Activated T-cell treated with anti-CD3 and anti-CD28 coated beads for 4 hours (primary cell): Measurements from ENCODE around the gene MELK.

ENCODE experiments used
- DNase-seq: peaks from one replicate; pipeline ENCODE4 v3.0.0-alpha.2; 2020

Gene MELK

GRCh38 chr9:36584620-36585460 is 12.1 kb downstream of the MELK start:
- no peak for DNase-seq

- DNase-seq: no peak
Measured at GRCh38 chr9:36590231-36590630, 17.5 kb downstream of the MELK start.

- DNase-seq: no peak
Measured at GRCh38 chr9:36592801-36593583, 20.3 kb downstream of the MELK start.

- DNase-seq: no peak
Measured at GRCh38 chr9:36594213-36594612, 21.5 kb downstream of the MELK start.

GRCh38 chr9:36597412-36598178 is 24.9 kb downstream of the MELK start:
- no peak for DNase-seq

GRCh38 chr9:36598273-36598672 is 25.6 kb downstream of the MELK start:
- no peak for DNase-seq

- no peak for DNase-seq
Measured at GRCh38 chr9:36603006-36603405, 30.3 kb downstream of the MELK start.

- no peak for DNase-seq
Measured at GRCh38 chr9:36609306-36609705, 36.6 kb downstream of the MELK start.

- no peak for DNase-seq
Measured at GRCh38 chr9:36622121-36622520, 49.4 kb downstream of the MELK start.

GRCh38 chr9:36623280-36623679 is 50.6 kb downstream of the MELK start:
- no peak for DNase-seq

GRCh38 chr9:36625006-36625615 is 52.4 kb downstream of the MELK start:
- DNase-seq: no peak

GRCh38 chr9:36632892-36633291 is 60.2 kb downstream of the MELK start:
- DNase-seq: no peak

GRCh38 chr9:36637491-36638270 is 65.0 kb downstream of the MELK start:
- DNase-seq: no peak

GRCh38 chr9:36640771-36641381 is 68.2 kb downstream of the MELK start:
- no peak for DNase-seq

GRCh38 chr9:36642817-36643216 is 70.1 kb downstream of the MELK start:
- DNase-seq: no peak

- no peak for DNase-seq
Measured at GRCh38 chr9:36656842-36657241, 84.1 kb downstream of the MELK start.

- DNase-seq: no peak
Measured at GRCh38 chr9:36659500-36659899, 86.8 kb downstream of the MELK start.

GRCh38 chr9:36664806-36665205 is 92.1 kb downstream of the MELK start:
- DNase-seq: no peak

- no peak for DNase-seq
Measured at GRCh38 chr9:36665387-36665786, 92.7 kb downstream of the MELK start.

GRCh38 chr9:36665921-36666431 is 93.3 kb downstream of the MELK start:
- no peak for DNase-seq

GRCh38 chr9:36671561-36671960 is 98.9 kb downstream of the MELK start:
- DNase-seq: no peak
